ENCODE data around the gene FLT3.
"Not testable (repeated sequence)": the region's sequence is repeated elsewhere in the genome, so short reads cannot be mapped to it uniquely, and the experiment has no call there.

FLT3 gene

DNA sequence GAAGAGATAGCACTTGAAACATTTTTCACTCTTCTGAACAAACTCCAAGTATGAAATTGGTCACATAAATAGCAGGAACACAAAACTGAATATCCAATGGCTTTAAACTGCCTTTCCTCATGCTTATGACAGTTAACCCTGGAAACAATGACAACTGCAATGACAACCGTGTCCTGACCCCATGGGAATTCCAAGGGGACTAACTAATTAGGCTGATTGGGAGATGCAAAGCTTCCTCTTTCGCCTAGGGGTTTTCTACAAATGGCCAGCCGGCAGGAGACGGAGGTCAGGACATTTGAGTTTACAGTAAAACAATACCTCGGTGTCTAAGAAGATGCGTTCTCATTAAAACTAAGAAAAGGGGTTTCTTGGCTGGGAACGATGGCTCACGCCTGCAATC is 58.9 kb downstream of the FLT3 start:
- Histone ChIP-seq H3K4me3 (ENCODE audit: low read depth, low read length) (no peak overlapping the region), H3K9me3 (ENCODE audit: severe bottlenecking) (peaks cover 18% of the 10 kb centered on the region), H3K27ac (no peak overlapping the region), H3K36me3 (no peaks in the 10 kb centered on the region), H3K27me3 (ENCODE audit: insufficient read depth, low read depth, severe bottlenecking) (peaks cover 59% of the 10 kb centered on the region)
- DNase-seq = no peak
- TF ChIP-seq, protein P1, sequence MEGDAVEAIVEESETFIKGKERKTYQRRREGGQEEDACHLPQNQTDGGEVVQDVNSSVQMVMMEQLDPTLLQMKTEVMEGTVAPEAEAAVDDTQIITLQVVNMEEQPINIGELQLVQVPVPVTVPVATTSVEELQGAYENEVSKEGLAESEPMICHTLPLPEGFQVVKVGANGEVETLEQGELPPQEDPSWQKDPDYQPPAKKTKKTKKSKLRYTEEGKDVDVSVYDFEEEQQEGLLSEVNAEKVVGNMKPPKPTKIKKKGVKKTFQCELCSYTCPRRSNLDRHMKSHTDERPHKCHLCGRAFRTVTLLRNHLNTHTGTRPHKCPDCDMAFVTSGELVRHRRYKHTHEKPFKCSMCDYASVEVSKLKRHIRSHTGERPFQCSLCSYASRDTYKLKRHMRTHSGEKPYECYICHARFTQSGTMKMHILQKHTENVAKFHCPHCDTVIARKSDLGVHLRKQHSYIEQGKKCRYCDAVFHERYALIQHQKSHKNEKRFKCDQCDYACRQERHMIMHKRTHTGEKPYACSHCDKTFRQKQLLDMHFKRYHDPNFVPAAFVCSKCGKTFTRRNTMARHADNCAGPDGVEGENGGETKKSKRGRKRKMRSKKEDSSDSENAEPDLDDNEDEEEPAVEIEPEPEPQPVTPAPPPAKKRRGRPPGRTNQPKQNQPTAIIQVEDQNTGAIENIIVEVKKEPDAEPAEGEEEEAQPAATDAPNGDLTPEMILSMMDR (IDR thresholded peaks at IDR 0.05; ENCODE audit: low read depth, low read length) = no peak

DNA sequence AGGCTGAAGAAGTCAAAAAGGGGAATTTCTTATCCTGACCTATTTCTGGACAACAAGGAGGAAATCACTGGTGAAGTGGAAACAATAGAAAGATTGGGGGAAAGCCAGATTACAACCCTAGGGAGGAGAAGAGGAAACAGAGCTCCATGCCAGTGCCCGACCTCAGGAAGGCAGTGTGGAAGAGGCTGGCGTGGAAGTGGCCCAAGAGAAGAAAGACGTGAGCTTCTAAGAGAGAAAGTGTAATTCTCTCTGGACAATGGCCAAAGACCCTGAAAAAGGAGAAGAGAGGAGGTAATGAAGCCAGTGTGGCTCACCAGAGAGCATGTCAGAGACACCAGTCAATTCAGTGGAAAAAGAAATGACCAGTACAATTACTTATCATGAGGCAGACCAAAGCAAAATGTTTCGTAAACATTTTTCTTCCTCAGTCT is 59.3 kb downstream of the FLT3 start:
- Histone ChIP-seq H3K9me3 (ENCODE audit: severe bottlenecking) (peaks cover 18% of the 10 kb centered on the region), H3K4me3 (ENCODE audit: low read depth, low read length) (no peak overlapping the region), H3K36me3 (no peaks in the 10 kb centered on the region), H3K27ac (no peak overlapping the region), H3K27me3 (ENCODE audit: insufficient read depth, low read depth, severe bottlenecking) (peaks cover 62% of the 10 kb centered on the region)
- no peak for DNase-seq
- TF ChIP-seq, protein P1 (IDR thresholded peaks at IDR 0.05; ENCODE audit: low read depth, low read length) = no peak

DNA sequence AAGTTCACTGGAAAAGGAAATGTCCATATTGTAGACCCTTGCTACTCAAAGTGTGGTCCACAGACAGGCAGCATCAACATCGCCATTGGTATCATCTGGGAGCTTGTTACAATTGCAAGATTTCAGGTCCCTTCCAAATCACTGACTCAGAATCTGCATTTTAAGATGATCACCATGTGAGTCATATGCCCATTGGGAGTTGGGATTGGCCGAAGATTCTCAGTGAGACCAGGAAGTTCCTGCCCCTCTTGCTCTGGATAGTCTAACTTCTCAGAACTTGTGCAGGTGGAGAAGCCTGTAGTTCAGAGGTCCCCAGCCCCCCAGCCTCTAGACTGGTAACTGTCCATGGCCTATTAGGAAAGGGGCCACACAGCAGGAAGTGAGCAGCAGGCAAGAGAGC is 63.0 kb downstream of the FLT3 start:
- DNase-seq = no peak
- TF ChIP-seq, protein P1 (IDR thresholded peaks at IDR 0.05; ENCODE audit: low read depth, low read length) = no peak

DNA sequence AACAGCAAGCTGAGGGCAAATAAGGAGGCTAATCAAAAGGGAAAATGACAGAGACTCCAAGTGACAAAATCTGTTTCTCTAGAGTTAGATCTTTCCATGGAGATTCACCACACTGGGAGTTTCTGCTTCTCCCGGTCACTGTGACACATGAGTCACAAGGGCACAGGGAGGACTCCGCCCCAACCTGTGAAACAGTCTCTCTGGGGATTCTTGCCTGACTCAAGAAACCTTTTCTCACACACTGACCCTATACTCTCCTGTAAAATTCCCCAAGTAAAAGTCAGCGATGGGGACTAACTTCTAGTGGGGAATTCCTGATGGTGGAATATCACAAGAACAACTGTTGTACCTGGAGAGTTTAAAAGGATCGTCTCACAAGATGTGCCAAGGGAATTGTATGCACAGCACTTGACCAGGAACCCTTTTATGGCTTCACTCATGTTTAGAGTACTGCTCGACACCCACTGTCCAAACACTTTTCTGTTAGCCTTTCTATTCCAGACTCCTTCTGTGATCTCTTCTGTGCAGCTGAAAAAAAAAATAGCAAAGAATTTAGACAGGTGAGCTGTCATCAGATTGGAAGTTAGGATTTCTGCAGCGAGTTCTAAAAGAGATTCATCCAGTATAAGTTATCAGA is 65.1 kb downstream of the FLT3 start:
- peaks cover 76% of the 10 kb centered on the region for H3K27me3 ChIP-seq (ENCODE audit: insufficient read depth, low read depth, severe bottlenecking)
- no peak for DNase-seq

More for the DNA sequence above, 63.0 kb downstream of the FLT3 start:
- no peaks in the 10 kb centered on the region for H3K36me3 ChIP-seq
- H3K4me3 ChIP-seq (ENCODE audit: low read depth, low read length) = no peak overlapping the region
- peaks cover 75% of the 10 kb centered on the region for H3K27me3 ChIP-seq (ENCODE audit: insufficient read depth, low read depth, severe bottlenecking)
- no peak overlapping the region for H3K27ac ChIP-seq
- peaks cover 18% of the 10 kb centered on the region for H3K9me3 ChIP-seq (ENCODE audit: severe bottlenecking)

DNA sequence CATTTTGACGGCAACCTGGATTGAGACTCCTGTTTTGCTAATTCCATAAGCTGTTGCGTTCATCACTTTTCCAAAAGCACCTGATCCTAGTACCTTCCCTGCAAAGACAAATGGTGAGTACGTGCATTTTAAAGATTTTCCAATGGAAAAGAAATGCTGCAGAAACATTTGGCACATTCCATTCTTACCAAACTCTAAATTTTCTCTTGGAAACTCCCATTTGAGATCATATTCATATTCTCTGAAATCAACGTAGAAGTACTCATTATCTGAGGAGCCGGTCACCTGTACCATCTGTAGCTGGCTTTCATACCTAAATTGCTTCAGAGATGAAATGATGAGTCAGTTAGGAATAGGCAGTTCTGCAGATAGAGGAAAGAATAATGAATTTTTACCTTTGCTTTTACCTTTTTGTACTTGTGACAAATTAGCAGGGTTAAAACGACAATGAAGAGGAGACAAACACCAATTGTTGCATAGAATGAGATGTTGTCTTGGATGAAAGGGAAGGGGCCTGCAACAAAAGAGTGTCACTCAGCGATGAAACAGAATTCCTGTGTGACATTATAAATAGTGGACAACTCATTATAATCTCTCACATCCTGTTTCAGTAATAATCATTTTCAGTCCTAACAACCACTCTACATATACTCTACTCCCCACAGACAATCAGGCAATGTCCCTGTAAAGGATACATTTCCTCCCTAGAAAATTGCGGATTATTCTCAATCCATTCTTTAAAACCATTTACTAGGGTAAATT is 66.3 kb downstream of the FLT3 start:
- TF ChIP-seq, protein P1 (IDR thresholded peaks at IDR 0.05; ENCODE audit: low read depth, low read length) = no peak
- H3K9me3 ChIP-seq (ENCODE audit: severe bottlenecking) = peaks cover 17% of the 10 kb centered on the region
- DNase-seq = no peak
- no peak overlapping the region for H3K27ac ChIP-seq
- no peaks in the 10 kb centered on the region for H3K36me3 ChIP-seq
- no peak overlapping the region for H3K4me3 ChIP-seq (ENCODE audit: low read depth, low read length)
- H3K27me3 ChIP-seq (ENCODE audit: insufficient read depth, low read depth, severe bottlenecking) = peaks cover 79% of the 10 kb centered on the region

More for the DNA sequence above, 65.1 kb downstream of the FLT3 start:
- Histone ChIP-seq H3K9me3 (ENCODE audit: severe bottlenecking) (peaks cover 19% of the 10 kb centered on the region), H3K4me3 (ENCODE audit: low read depth, low read length) (no peak overlapping the region), H3K36me3 (no peaks in the 10 kb centered on the region), H3K27ac (no peak overlapping the region)
- TF ChIP-seq, protein P1 (IDR thresholded peaks at IDR 0.05; ENCODE audit: low read depth, low read length) = no peak

DNA sequence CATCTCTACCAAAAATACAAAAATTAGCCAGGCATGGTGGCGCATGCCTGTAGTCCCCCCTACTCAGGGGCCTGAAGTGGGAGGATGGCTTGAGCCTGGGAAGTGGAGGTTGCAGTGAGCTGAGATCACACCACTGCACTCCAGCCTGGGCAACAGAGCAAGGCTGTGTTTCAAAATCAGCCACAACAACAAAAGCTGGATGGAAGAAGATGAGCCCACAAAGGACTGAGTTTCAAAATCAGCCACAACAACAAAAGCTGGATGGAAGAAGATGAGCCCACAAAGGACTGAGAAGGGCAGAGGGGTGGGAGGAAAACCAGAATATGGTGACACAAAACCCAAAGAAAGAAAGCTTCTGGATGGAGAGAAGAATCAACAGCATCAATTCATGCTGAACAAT is 67.9 kb downstream of the FLT3 start:
- DNase-seq, H3K36me3 ChIP-seq: not testable (repeated sequence)
- H3K27me3 ChIP-seq (ENCODE audit: insufficient read depth, low read depth, severe bottlenecking) = peaks cover 83% of the 10 kb centered on the region

More for the DNA sequence above, 67.9 kb downstream of the FLT3 start:
- H3K27ac ChIP-seq; H3K4me3 ChIP-seq (ENCODE audit: low read depth, low read length); H3K9me3 ChIP-seq (ENCODE audit: severe bottlenecking): not testable (repeated sequence)

Measured in WERI-Rb-1 (cell line).